Measurements from ENCODE around the gene PTBP3. TPM values are rescaled to one million over a fixed set of nuclear protein-coding genes. Genes with fewer than 3 reads are reported as not detected.

PTBP3 gene
- total RNA-seq, 4 donors from 2014 or later, result 19.9 to 31.1 (median 25.5) TPM

DNA sequence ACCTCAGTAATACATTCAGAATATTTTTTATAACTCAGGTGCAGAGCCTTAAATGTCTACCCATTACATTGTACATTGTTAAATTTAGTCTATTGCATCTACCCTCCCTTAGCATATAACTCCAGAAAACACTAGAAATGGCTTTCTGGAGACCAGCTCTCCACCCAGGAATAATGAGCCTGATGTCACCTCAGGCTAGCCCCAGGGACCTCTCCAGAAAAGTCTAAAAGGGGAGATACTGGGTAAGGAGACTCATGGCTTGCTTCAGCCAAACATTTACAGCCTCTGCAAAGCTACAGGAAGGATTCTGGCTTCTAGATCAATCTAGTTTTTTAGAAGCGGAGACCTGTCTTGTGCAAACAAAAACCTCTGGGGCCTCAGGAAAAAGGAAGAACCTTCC is 144.5 kb downstream of the PTBP3 start:
- Histone ChIP-seq H3K9me3 (no peaks in the 10 kb centered on the region), H3K27me3 (no peaks in the 10 kb centered on the region), H3K36me3 (no peaks in the 10 kb centered on the region), H3K27ac (replicated peaks in 1 of 4) (no peak overlapping the region), H3K4me3 (no peak overlapping the region), H3K4me1 (no peaks in the 10 kb centered on the region)
- intact Hi-C loops (cut with DNase I), result no loop called here
- TF ChIP-seq, protein P1, sequence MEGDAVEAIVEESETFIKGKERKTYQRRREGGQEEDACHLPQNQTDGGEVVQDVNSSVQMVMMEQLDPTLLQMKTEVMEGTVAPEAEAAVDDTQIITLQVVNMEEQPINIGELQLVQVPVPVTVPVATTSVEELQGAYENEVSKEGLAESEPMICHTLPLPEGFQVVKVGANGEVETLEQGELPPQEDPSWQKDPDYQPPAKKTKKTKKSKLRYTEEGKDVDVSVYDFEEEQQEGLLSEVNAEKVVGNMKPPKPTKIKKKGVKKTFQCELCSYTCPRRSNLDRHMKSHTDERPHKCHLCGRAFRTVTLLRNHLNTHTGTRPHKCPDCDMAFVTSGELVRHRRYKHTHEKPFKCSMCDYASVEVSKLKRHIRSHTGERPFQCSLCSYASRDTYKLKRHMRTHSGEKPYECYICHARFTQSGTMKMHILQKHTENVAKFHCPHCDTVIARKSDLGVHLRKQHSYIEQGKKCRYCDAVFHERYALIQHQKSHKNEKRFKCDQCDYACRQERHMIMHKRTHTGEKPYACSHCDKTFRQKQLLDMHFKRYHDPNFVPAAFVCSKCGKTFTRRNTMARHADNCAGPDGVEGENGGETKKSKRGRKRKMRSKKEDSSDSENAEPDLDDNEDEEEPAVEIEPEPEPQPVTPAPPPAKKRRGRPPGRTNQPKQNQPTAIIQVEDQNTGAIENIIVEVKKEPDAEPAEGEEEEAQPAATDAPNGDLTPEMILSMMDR (IDR thresholded peaks at IDR 0.05), result no peak
- TF ChIP-seq EP300 (IDR thresholded peaks at IDR 0.05) (no peak), POLR2A (IDR thresholded peaks at IDR 0.05; ENCODE audit: low read depth) (no peak), POLR2AphosphoS5 (IDR thresholded peaks at IDR 0.05) (no peak)
- 93% methylated on average over 1 of the region's 1 CpG for WGBS
- no peak for DNase-seq (ENCODE audit: extremely low spot score)

DNA sequence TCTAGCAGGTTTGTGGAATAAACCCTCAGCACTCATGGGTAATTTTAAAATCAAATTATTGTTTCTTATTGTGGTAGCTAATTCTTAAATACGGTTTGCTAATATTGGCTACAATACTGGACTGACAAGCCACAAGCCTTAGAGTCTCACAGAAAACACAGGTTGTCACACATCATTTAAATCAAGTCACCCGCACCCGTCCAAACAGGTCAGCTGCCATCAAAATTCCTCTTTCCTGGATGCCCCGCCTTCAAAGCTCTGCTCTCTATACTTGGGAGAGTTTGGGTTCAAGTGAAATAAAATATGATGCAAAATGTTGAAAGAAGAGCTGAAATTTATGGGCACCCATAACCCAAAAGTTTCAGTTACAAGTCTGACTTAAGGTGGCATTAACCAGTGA is 146.0 kb downstream of the PTBP3 start:
- H3K4me3 ChIP-seq, result no peak overlapping the region
- H3K27me3 ChIP-seq, result no peaks in the 10 kb centered on the region
- TF ChIP-seq, protein P1 (IDR thresholded peaks at IDR 0.05), result no peak
- no peak for TF ChIP-seq EP300 (IDR thresholded peaks at IDR 0.05)
- no peak for TF ChIP-seq POLR2AphosphoS5 (IDR thresholded peaks at IDR 0.05)
- TF ChIP-seq POLR2A (IDR thresholded peaks at IDR 0.05; ENCODE audit: low read depth), result no peak
- H3K36me3 ChIP-seq, result no peaks in the 10 kb centered on the region
- intact Hi-C loops (cut with DNase I), result no loop called here
- WGBS, result 88% methylated on average over 4 of the region's 4 CpGs
- no peak overlapping the region for H3K27ac ChIP-seq (replicated peaks in 1 of 4)
- H3K9me3 ChIP-seq, result no peaks in the 10 kb centered on the region
- no peaks in the 10 kb centered on the region for H3K4me1 ChIP-seq
- DNase-seq (ENCODE audit: extremely low spot score), result no peak

DNA sequence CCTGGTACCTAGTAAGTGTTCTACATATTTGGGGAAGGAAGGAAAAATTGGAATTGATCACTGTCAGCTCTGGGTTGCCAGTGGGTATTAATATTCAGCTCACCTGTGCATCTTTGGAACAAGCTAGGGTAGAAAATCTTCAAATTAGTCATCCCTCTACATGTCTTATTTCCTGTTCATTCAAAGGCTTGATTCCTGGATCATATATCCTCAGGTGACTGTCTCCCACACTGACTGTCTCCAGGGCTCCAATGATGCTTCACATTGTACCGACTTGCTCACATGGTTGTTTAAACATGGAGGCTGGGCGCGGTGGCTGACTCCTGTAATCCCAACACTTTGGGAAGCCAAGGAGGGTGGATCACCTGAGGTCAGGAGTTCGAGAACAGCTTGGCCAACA is 146.7 kb downstream of the PTBP3 start:
- H3K27me3 ChIP-seq, result no peaks in the 10 kb centered on the region
- intact Hi-C loops (cut with DNase I), result no loop called here
- H3K36me3 ChIP-seq, result no peaks in the 10 kb centered on the region
- H3K4me1 ChIP-seq, result no peaks in the 10 kb centered on the region
- 94% methylated on average over 4 of the region's 4 CpGs for WGBS
- H3K27ac ChIP-seq (replicated peaks in 1 of 4), result no peak overlapping the region
- no peak for DNase-seq (ENCODE audit: extremely low spot score)
- H3K9me3 ChIP-seq, result no peaks in the 10 kb centered on the region
- no peak for TF ChIP-seq POLR2AphosphoS5 (IDR thresholded peaks at IDR 0.05)
- no peak for TF ChIP-seq EP300 (IDR thresholded peaks at IDR 0.05)
- no peak for TF ChIP-seq POLR2A (IDR thresholded peaks at IDR 0.05; ENCODE audit: low read depth)
- TF ChIP-seq, protein P1 (IDR thresholded peaks at IDR 0.05), result no peak
- H3K4me3 ChIP-seq, result no peak overlapping the region

DNA sequence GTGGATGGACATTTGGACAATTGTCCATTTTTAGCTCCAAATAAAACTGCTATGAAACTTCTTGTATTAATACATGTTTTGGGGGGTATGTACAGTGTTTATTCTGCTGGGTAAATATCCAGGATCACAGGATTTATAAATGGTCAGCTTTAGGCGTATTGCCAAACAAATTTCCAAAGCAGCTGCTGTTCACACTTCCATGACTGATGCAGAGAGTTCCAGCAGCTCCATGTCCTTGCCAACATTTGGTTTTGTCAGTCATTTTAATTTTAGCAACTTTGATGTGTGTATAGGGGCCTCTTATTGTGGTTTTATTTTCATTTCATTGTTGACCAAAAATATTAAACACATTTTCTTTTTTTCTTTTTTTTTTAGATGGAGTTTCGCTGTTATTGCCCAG is 148.5 kb downstream of the PTBP3 start:
- Histone ChIP-seq H3K9me3 (no peaks in the 10 kb centered on the region), H3K27ac (replicated peaks in 1 of 4) (no peak overlapping the region), H3K36me3 (no peaks in the 10 kb centered on the region), H3K4me1 (no peaks in the 10 kb centered on the region), H3K4me3 (no peak overlapping the region), H3K27me3 (no peaks in the 10 kb centered on the region)
- intact Hi-C loops (cut with DNase I), result no loop called here
- TF ChIP-seq POLR2A (IDR thresholded peaks at IDR 0.05; ENCODE audit: low read depth), result no peak
- no peak for TF ChIP-seq EP300 (IDR thresholded peaks at IDR 0.05)
- TF ChIP-seq POLR2AphosphoS5 (IDR thresholded peaks at IDR 0.05), result no peak
- TF ChIP-seq, protein P1 (IDR thresholded peaks at IDR 0.05), result no peak
- DNase-seq (ENCODE audit: extremely low spot score), result no peak
- 95% methylated on average over 2 of the region's 2 CpGs for WGBS

DNA sequence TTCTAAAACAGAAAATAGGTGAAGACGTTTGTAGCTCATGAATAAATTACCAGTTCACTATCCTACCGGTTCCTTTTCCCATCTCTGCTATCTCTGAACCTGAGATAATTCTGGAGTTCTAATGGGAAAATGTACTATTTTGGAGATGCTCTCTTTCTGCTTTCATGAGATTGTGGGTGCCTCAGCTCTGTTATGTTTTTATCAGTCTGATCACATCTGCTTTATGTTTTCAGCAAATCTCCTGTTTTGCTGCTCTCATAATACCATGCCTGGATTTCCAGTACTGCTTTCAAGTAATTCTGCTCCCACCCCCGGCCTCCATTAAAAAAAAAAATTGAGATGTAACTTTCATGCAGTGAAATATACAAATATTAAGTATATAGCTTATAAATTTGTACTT is 149.2 kb downstream of the PTBP3 start:
- Histone ChIP-seq H3K4me1 (no peaks in the 10 kb centered on the region), H3K4me3 (no peak overlapping the region), H3K27ac (replicated peaks in 1 of 4) (no peak overlapping the region), H3K36me3 (no peaks in the 10 kb centered on the region), H3K9me3 (no peaks in the 10 kb centered on the region), H3K27me3 (no peaks in the 10 kb centered on the region)
- intact Hi-C loops (cut with DNase I), result no loop called here
- DNase-seq (ENCODE audit: extremely low spot score), result no peak
- WGBS, result 73% methylated on average over 3 of the region's 3 CpGs
- TF ChIP-seq EP300 (IDR thresholded peaks at IDR 0.05), result no peak

All from esophagus muscularis mucosa (tissue), 4 donors.